Ovary (tissue), 3 donors: ENCODE data around the gene DMBX1.

Experiments
- EP300 ChIP-seq: sonication (generic); formaldehyde crosslinking; IDR thresholded peaks from one replicate; pipeline ENCODE4 v1.6.1; 2017; ENCODE audit warnings: antibody characterized with exemption
- POLR2A ChIP-seq: fragments of 450-650 bp; IDR thresholded peaks from one replicate; pipeline ENCODE4 v1.6.1; 2017; ENCODE audit warnings: antibody characterized with exemption, mild to moderate bottlenecking, moderate library complexity
- TF ChIP-seq, protein P1 (sequence below), 3 donors: fragments of 450-650 bp in 2 of 3; fragments of 200-600 bp in 1 of 3; IDR thresholded peaks; one replicate each; pipeline versions ENCODE4 v1.5.1 to v1.8.0; 2016 to 2022; ENCODE audit warnings: antibody characterized with exemption in 3 of 3, mild to moderate bottlenecking in 1 of 3
- donor health status: DM: no; HTN: no; CAD: no.

DNA sequence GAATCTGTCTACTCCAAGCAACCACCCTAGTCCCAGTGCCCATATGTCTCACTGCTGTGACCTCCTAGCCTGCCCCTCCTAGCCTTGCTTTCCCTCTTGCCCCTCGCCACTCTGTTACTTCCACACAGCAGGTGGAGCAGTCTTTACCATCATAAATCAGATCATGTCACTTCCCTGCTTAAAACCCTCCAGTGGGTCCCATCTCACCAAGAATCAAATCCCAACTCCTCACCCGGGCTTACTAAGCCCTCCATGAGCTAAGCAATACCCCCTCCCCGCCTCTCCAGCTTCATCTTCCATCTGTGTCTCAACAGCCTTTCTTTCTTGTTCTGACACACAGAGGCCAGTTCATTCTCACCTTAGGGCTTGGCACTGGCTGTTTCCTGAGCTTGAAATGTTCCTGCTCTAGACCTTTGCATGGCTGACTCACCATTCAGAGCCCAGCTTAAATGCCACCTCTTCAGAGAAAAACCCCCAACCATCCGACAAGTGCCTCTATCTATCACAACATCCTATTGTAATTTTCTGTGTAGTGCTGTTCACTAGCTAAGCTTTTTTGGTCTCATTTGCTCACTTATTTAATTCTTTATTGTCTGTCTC is 39.5 kb downstream of the DMBX1 start:
- TF ChIP-seq, protein P1, sequence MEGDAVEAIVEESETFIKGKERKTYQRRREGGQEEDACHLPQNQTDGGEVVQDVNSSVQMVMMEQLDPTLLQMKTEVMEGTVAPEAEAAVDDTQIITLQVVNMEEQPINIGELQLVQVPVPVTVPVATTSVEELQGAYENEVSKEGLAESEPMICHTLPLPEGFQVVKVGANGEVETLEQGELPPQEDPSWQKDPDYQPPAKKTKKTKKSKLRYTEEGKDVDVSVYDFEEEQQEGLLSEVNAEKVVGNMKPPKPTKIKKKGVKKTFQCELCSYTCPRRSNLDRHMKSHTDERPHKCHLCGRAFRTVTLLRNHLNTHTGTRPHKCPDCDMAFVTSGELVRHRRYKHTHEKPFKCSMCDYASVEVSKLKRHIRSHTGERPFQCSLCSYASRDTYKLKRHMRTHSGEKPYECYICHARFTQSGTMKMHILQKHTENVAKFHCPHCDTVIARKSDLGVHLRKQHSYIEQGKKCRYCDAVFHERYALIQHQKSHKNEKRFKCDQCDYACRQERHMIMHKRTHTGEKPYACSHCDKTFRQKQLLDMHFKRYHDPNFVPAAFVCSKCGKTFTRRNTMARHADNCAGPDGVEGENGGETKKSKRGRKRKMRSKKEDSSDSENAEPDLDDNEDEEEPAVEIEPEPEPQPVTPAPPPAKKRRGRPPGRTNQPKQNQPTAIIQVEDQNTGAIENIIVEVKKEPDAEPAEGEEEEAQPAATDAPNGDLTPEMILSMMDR (IDR thresholded peaks at IDR 0.05): no peak
- TF ChIP-seq POLR2A (no peak), EP300 (no peak)
